Trophoblast cell (in vitro differentiated cells and primary cell): ENCODE results near the gene BATF.

ENCODE experiments used
- DNase-seq, 2 donors: peaks; one replicate each; pipeline ENCODE4 v3.0.0-alpha.2; 2016
- H2AFZ ChIP-seq: 2 replicates; pipeline ENCODE4 v1.6.1; 2013; ENCODE audit warnings: low read length, moderate library complexity, mild to moderate bottlenecking; ENCODE audit not compliant: insufficient read depth, poor library complexity
- H2AK5ac ChIP-seq: 2 replicates; pipeline ENCODE4 v1.6.1; 2013; ENCODE audit warnings: mild to moderate bottlenecking, low read length
- H2BK120ac ChIP-seq: 2 replicates; pipeline ENCODE4 v1.6.1; 2013; ENCODE audit warnings: low read length, mild to moderate bottlenecking, moderate library complexity; ENCODE audit not compliant: insufficient read depth, poor library complexity
- H2BK12ac ChIP-seq: 2 replicates; pipeline ENCODE4 v1.6.1; 2013; ENCODE audit warnings: mild to moderate bottlenecking, low read length, moderate library complexity
- H2BK5ac ChIP-seq: 2 replicates; pipeline ENCODE4 v1.6.1; 2013; ENCODE audit warnings: low read length, low read depth, moderate library complexity, mild to moderate bottlenecking; ENCODE audit not compliant: poor library complexity
- H3K14ac ChIP-seq: 2 replicates; pipeline ENCODE4 v1.6.1; 2013; ENCODE audit warnings: mild to moderate bottlenecking, low read length
- H3K18ac ChIP-seq: 2 replicates; pipeline ENCODE4 v1.6.1; 2013; ENCODE audit warnings: mild to moderate bottlenecking, low read length
- H3K23ac ChIP-seq: 2 replicates; pipeline ENCODE4 v1.6.1; 2013; ENCODE audit warnings: low read length
- H3K27ac ChIP-seq: 2 replicates; pipeline ENCODE4 v1.5.1; 2013; ENCODE audit warnings: low read depth, mild to moderate bottlenecking, inconsistent platforms, low read length, moderate library complexity
- H3K27me3 ChIP-seq: 2 replicates; pipeline ENCODE4 v1.6.1; 2013; ENCODE audit warnings: inconsistent platforms, mild to moderate bottlenecking, low read length, moderate library complexity; ENCODE audit not compliant: insufficient read depth
- H3K36me3 ChIP-seq, 2 experiments: 1 replicate in 1 of 2; 2 replicates in 1 of 2; pipeline ENCODE4 v1.6.1; 2013; ENCODE audit warnings: low read length in 2 of 2, mild to moderate bottlenecking in 2 of 2, moderate library complexity in 1 of 2; ENCODE audit not compliant: insufficient read depth in 2 of 2, control insufficient read depth in 1 of 2
- H3K4ac ChIP-seq: 2 replicates; pipeline ENCODE4 v1.6.1; 2013; ENCODE audit warnings: low read depth, mild to moderate bottlenecking, low read length, moderate library complexity
- H3K4me1 ChIP-seq, 2 experiments: 1 replicate in 1 of 2; 2 replicates in 1 of 2; pipeline ENCODE4 v1.6.1; 2013; ENCODE audit warnings: low read length in 2 of 2, mild to moderate bottlenecking in 2 of 2, moderate library complexity in 1 of 2; ENCODE audit not compliant: insufficient read depth in 2 of 2, control insufficient read depth in 1 of 2
- H3K4me2 ChIP-seq: 2 replicates; pipeline ENCODE4 v1.6.1; 2013; ENCODE audit warnings: inconsistent platforms, mild to moderate bottlenecking, low read length, moderate library complexity
- H3K4me3 ChIP-seq: 2 replicates; pipeline ENCODE4 v1.5.1; 2013; ENCODE audit warnings: mild to moderate bottlenecking, low read depth, low read length, inconsistent platforms
- H3K79me1 ChIP-seq: one replicate; pipeline ENCODE4 v1.6.1; 2013; ENCODE audit warnings: low read length
- H3K79me2 ChIP-seq: 2 replicates; pipeline ENCODE4 v1.6.1; 2013; ENCODE audit warnings: low read length, mild to moderate bottlenecking; ENCODE audit not compliant: control insufficient read depth, insufficient read depth, poor library complexity
- H3K9ac ChIP-seq: 2 replicates; pipeline ENCODE4 v1.6.1; 2013; ENCODE audit warnings: mild to moderate bottlenecking, low read length
- H3K9me3 ChIP-seq: 2 replicates; pipeline ENCODE4 v1.6.1; 2013; ENCODE audit warnings: low read depth, mild to moderate bottlenecking, control low read depth, inconsistent platforms, low read length; ENCODE audit not compliant: insufficient read depth
- H4K12ac ChIP-seq: 2 replicates; pipeline ENCODE4 v1.6.1; 2013; ENCODE audit warnings: low read depth, mild to moderate bottlenecking, low read length, moderate library complexity
- H4K8ac ChIP-seq: 2 replicates; pipeline ENCODE4 v1.6.1; 2013; ENCODE audit warnings: low read depth, mild to moderate bottlenecking, low read length, moderate library complexity
- H4K91ac ChIP-seq: one replicate; pipeline ENCODE4 v1.6.1; 2013; ENCODE audit warnings: low read depth, mild to moderate bottlenecking, low read length, moderate library complexity
- WGBS: extraction: QIAGEN DNeasy Blood & Tissue Kit; methylation state at CpG from one replicate; pipeline ENCODE4 v1.1.7; 2013; ENCODE audit warnings: missing lambda C conversion rate; ENCODE audit not compliant: insufficient read length, insufficient coverage; ENCODE audit errors: extremely low coverage; 5-methylcytosine and 5-hydroxymethylcytosine counted together

BATF gene

GRCh38 chr14:75562489-75562888 lies 40.2 kb downstream of the BATF start:
- H3K4me3 ChIP-seq = no peak overlapping the region
- no peak overlapping the region for H3K14ac ChIP-seq
- H4K12ac ChIP-seq = no peak overlapping the region
- H2BK12ac ChIP-seq = no peak overlapping the region
- no peak overlapping the region for H3K18ac ChIP-seq
- peaks cover 5% of the 10 kb centered on the region for H3K9me3 ChIP-seq
- H3K36me3 ChIP-seq = peaks cover 0 to 2% of the 10 kb centered on the region in 2 experiments
- H3K9ac ChIP-seq = no peak overlapping the region
- DNase-seq = no peak
- no peak overlapping the region for H3K23ac ChIP-seq
- H3K27ac ChIP-seq = no peak overlapping the region
- no peak overlapping the region for H3K4me2 ChIP-seq
- no peak overlapping the region for H2AFZ ChIP-seq
- H3K79me1 ChIP-seq = peaks cover 2% of the 10 kb centered on the region
- no peak overlapping the region for H2BK5ac ChIP-seq
- H2AK5ac ChIP-seq = no peak overlapping the region
- no peak overlapping the region for H3K4ac ChIP-seq
- no peak overlapping the region for H2BK120ac ChIP-seq
- no peaks in the 10 kb centered on the region for H3K79me2 ChIP-seq
- WGBS = no CpG with 5 or more reads among the region's 4 CpGs
- no peaks in the 10 kb centered on the region for H3K27me3 ChIP-seq
- H4K91ac ChIP-seq = no peak overlapping the region
- no peak overlapping the region for H4K8ac ChIP-seq
- peaks cover 4 to 7% of the 10 kb centered on the region in 2 experiments for H3K4me1 ChIP-seq

DNA sequence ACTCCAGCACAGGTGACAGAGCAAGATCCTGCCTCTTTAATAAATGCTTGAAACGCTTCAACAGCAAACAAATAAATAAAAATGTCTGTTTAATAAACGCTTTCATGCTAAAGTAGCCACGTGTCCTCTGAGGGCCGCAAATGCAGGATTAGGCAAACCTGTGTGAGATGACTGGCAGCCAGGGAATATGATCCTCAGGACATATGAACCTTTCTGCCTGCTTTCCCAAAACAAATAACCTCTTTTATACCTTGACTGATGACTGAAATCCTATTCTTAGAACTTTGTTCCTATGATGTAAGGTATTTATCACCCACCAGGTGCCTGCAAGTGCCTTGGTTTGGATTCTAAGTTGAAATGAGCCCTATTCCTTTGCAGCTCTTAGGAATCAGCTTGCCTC lies 41.7 kb downstream of the BATF start:
- H3K36me3 ChIP-seq = no peaks in the 10 kb centered on the region
- no peak overlapping the region for H3K4me3 ChIP-seq
- H3K27me3 ChIP-seq = no peaks in the 10 kb centered on the region
- no peak overlapping the region for H3K4me2 ChIP-seq
- H3K79me2 ChIP-seq = no peaks in the 10 kb centered on the region
- no peak overlapping the region for H4K91ac ChIP-seq
- H3K27ac ChIP-seq = no peak overlapping the region
- H3K18ac ChIP-seq = no peak overlapping the region
- no peak overlapping the region for H2BK120ac ChIP-seq
- no peak overlapping the region for H2AK5ac ChIP-seq
- no peak overlapping the region for H2AFZ ChIP-seq
- H4K12ac ChIP-seq = no peak overlapping the region
- H4K8ac ChIP-seq = no peak overlapping the region
- H2BK5ac ChIP-seq = no peak overlapping the region
- DNase-seq = no peak
- no peak overlapping the region for H3K14ac ChIP-seq
- no peak overlapping the region for H2BK12ac ChIP-seq
- H3K9ac ChIP-seq = no peak overlapping the region
- peaks cover 2% of the 10 kb centered on the region for H3K79me1 ChIP-seq
- H3K23ac ChIP-seq = no peak overlapping the region
- no CpG with 5 or more reads among the region's 4 CpGs for WGBS
- H3K4ac ChIP-seq = no peak overlapping the region
- H3K9me3 ChIP-seq = no peaks in the 10 kb centered on the region
- H3K4me1 ChIP-seq = peaks cover 4 to 7% of the 10 kb centered on the region in 2 experiments

- H3K4me2 ChIP-seq = no peak overlapping the region
- peaks cover 3 to 5% of the 10 kb centered on the region in 2 experiments for H3K4me1 ChIP-seq
- DNase-seq = no peak
- H2BK12ac ChIP-seq = no peak overlapping the region
- H3K4me3 ChIP-seq = no peak overlapping the region
- H3K27me3 ChIP-seq = no peaks in the 10 kb centered on the region
- H4K8ac ChIP-seq = no peak overlapping the region
- no peaks in the 10 kb centered on the region for H3K9me3 ChIP-seq
- H4K91ac ChIP-seq = no peak overlapping the region
- no peak overlapping the region for H3K27ac ChIP-seq
- no CpG with 5 or more reads among the region's 5 CpGs for WGBS
- H3K23ac ChIP-seq = no peak overlapping the region
- H3K4ac ChIP-seq = no peak overlapping the region
- no peaks in the 10 kb centered on the region for H3K79me2 ChIP-seq
- no peak overlapping the region for H2BK5ac ChIP-seq
- no peaks in the 10 kb centered on the region for H3K36me3 ChIP-seq
- H2AFZ ChIP-seq = no peak overlapping the region
- H4K12ac ChIP-seq = no peak overlapping the region
- H3K79me1 ChIP-seq = peaks cover 2% of the 10 kb centered on the region
- no peak overlapping the region for H3K14ac ChIP-seq
- no peak overlapping the region for H3K9ac ChIP-seq
- H3K18ac ChIP-seq = no peak overlapping the region
- H2BK120ac ChIP-seq = no peak overlapping the region
- H2AK5ac ChIP-seq = no peak overlapping the region
Observed at GRCh38 chr14:75565056-75565455, 42.8 kb downstream of the BATF start.

GRCh38 chr14:75566321-75566720 lies 44.1 kb downstream of the BATF start:
- H3K27ac ChIP-seq = no peak overlapping the region
- H3K4ac ChIP-seq = no peak overlapping the region
- H3K4me2 ChIP-seq = no peak overlapping the region
- H2AK5ac ChIP-seq = peak overlapping the region; percentile 35
- DNase-seq = peak in 1 of 2 donors; percentile 29
- H3K36me3 ChIP-seq = no peaks in the 10 kb centered on the region
- peaks cover 2% of the 10 kb centered on the region for H3K79me1 ChIP-seq
- H2BK5ac ChIP-seq = no peak overlapping the region
- no peak overlapping the region for H3K23ac ChIP-seq
- no peak overlapping the region for H3K4me3 ChIP-seq
- no peaks in the 10 kb centered on the region for H3K27me3 ChIP-seq
- no peak overlapping the region for H3K9ac ChIP-seq
- H3K9me3 ChIP-seq = no peaks in the 10 kb centered on the region
- peaks cover 3% of the 10 kb centered on the region in 2 experiments for H3K4me1 ChIP-seq
- H3K79me2 ChIP-seq = no peaks in the 10 kb centered on the region
- H4K8ac ChIP-seq = no peak overlapping the region
- no peak overlapping the region for H2AFZ ChIP-seq
- H2BK120ac ChIP-seq = no peak overlapping the region
- no peak overlapping the region for H4K91ac ChIP-seq
- H2BK12ac ChIP-seq = no peak overlapping the region
- no peak overlapping the region for H3K18ac ChIP-seq
- H3K14ac ChIP-seq = no peak overlapping the region
- no CpG with 5 or more reads among the region's 4 CpGs for WGBS
- no peak overlapping the region for H4K12ac ChIP-seq
